ENCODE measurements around the gene ULK1. TPM values are rescaled to one million over a fixed set of nuclear protein-coding genes. Genes with fewer than 3 reads are reported as not detected.
A peak's percentile ranks its signal among the peaks of the same experiment; 100 is the strongest.

Gene ULK1
- total and polyA plus RNA-seq, 3 experiments from 2014 or later: 0.98 to 22.8 (median 18.7) TPM

DNA sequence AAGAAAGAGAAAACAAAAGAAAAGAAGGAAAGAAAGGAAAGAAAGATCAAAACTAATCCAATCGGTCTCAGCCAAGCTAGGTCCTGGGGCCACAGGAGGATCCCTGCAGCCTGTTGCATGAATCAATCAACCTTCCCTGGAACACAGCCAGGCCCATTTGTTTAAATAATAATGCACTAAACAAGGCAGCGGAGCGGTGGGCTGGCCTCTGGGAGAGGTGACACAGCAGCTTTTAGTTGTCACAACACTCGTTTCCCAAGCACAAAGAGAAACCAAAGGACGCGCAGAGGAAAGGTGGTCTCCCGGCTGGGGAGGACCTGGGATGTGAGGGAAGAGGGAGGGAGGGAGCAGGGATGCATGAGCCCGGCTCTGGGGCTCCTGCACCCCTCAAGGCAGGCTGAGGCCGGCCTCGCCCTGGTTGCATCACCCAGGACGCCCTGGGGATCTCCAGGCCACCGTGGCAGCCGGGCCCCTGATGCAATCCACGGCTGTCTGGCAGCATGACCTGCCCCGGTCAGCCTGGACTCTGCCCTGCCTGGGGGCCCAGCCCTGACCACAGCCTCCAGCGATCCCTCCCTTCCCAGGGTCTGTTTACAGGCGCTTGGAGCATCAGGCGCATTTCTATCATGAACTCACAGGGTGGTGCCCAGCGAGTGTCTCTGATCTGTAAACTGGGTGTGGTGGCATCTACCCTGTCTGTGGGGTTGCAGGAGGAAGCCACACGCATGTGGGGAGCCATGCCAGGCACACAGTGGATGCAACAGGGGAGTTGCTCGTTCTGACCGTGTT lies 33.8 kb upstream of the ULK1 start:
- ChIA-PET POLR2A (no interaction called here), CTCF (no interaction called here)
- no peak overlapping the region for H3K4me3 ChIP-seq (ENCODE audit: low read length)
- H3K36me3 ChIP-seq (ENCODE audit: insufficient read depth, low read length): no peaks in the 10 kb centered on the region
- peak overlapping the region in 3 of 8 donors; percentile 17 to 43 (median 24) for H3K27ac Mint-ChIP-seq
- no peak overlapping the region for H3K4me3 Mint-ChIP-seq
- H3K4me1 Mint-ChIP-seq: peaks cover 0 to 8% (median 3%) of the 10 kb centered on the region in 3 donors
- peaks cover 9 to 11% of the 10 kb centered on the region in 2 donors for H3K27me3 Mint-ChIP-seq
- no peaks in the 10 kb centered on the region for H3K9me3 ChIP-seq (ENCODE audit: low read length)
- DNase-seq: no peak
- H3K36me3 Mint-ChIP-seq: no peaks in the 10 kb centered on the region
- no peaks in the 10 kb centered on the region for H3K4me1 ChIP-seq (ENCODE audit: insufficient read depth, low read length)
- H3K9me3 Mint-ChIP-seq: no peaks in the 10 kb centered on the region
- H3K27me3 ChIP-seq (ENCODE audit: insufficient read depth, low read length, poor library complexity, severe bottlenecking): no peaks in the 10 kb centered on the region
- H3K27ac ChIP-seq (ENCODE audit: low read depth, low read length): peak overlapping the region; percentile 43

DNA sequence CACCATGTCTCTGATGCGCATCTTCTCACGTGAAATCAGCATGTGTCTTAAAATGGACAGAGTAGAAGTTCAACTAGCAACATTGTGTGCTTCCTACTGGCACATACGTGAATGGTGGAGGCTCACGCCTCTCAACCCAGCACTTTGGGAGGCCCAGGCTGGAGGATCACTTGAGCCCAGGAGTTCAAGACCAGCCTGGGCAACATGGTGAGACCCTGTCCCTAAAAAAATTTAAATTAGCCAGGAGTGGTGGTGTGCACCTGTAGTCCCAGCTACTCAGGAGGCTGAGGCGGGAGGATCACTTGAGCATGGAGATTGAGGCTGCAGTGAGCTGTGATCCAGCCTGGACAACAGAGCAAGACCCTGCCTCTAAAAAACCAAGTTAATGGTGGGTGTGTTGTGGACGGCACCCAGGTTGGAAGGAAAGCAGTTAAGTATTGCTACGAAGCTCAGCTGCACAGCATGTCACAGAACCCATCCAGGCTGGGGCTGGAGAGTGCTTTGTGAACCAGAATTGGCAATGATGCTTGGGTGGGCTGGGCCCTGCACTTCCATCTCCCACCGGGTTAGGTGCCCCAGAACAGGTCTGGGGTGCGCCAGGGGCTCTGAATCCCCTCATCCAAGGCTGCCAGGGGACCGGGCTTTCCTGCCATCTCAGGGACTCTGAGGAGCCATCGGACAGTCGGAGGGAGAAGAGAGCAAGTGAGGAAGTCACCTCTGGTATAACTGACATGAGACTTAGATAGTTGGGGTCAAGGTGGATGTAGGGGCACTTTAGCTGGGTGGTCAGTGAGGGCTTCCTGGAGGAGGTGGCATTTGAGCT lies 33.0 kb upstream of the ULK1 start:
- Histone ChIP-seq H3K27me3 (ENCODE audit: insufficient read depth, low read length, poor library complexity, severe bottlenecking) (no peaks in the 10 kb centered on the region), H3K27ac (ENCODE audit: low read depth, low read length) (peak overlapping the region; percentile 4), H3K4me1 (ENCODE audit: insufficient read depth, low read length) (no peaks in the 10 kb centered on the region), H3K36me3 (ENCODE audit: insufficient read depth, low read length) (no peaks in the 10 kb centered on the region), H3K9me3 (ENCODE audit: low read length) (no peaks in the 10 kb centered on the region), H3K4me3 (ENCODE audit: low read length) (no peak overlapping the region)
- Mint-ChIP-seq H3K27ac (peak overlapping the region in 3 of 8 donors; percentile 17 to 75 (median 24)), H3K4me3 (no peak overlapping the region), H3K36me3 (no peaks in the 10 kb centered on the region), H3K9me3 (no peaks in the 10 kb centered on the region), H3K27me3 (peaks cover 4 to 9% of the 10 kb centered on the region in 2 donors), H3K4me1 (peaks cover 0 to 8% (median 3%) of the 10 kb centered on the region in 3 donors)
- ChIA-PET POLR2A (no interaction called here), CTCF (no interaction called here)
- DNase-seq: no peak

- Histone ChIP-seq H3K36me3 (ENCODE audit: insufficient read depth, low read length) (no peaks in the 10 kb centered on the region), H3K9me3 (ENCODE audit: low read length) (no peaks in the 10 kb centered on the region), H3K4me3 (ENCODE audit: low read length) (no peak overlapping the region), H3K27ac (ENCODE audit: low read depth, low read length) (no peak overlapping the region), H3K27me3 (ENCODE audit: insufficient read depth, low read length, poor library complexity, severe bottlenecking) (no peaks in the 10 kb centered on the region), H3K4me1 (ENCODE audit: insufficient read depth, low read length) (no peaks in the 10 kb centered on the region)
- peaks cover 0 to 8% (median 3%) of the 10 kb centered on the region in 3 donors for H3K4me1 Mint-ChIP-seq
- CTCF ChIA-PET: no interaction called here
- H3K9me3 Mint-ChIP-seq: no peaks in the 10 kb centered on the region
- no peak overlapping the region for H3K4me3 Mint-ChIP-seq
- peaks cover 4 to 7% of the 10 kb centered on the region in 2 donors for H3K27me3 Mint-ChIP-seq
- no peaks in the 10 kb centered on the region for H3K36me3 Mint-ChIP-seq
- no peak for DNase-seq
- POLR2A ChIA-PET: no interaction called here
- H3K27ac Mint-ChIP-seq: peak overlapping the region in 1 of 8 donors; percentile 16
These were observed 32.4 kb upstream of the ULK1 start for GRCh38 chr12:131862084-131862441.

GRCh38 chr12:131862600-131862993 lies 31.8 kb upstream of the ULK1 start:
- CTCF ChIA-PET: no interaction called here
- Histone ChIP-seq H3K9me3 (ENCODE audit: low read length) (no peaks in the 10 kb centered on the region), H3K4me1 (ENCODE audit: insufficient read depth, low read length) (no peaks in the 10 kb centered on the region), H3K4me3 (ENCODE audit: low read length) (no peak overlapping the region), H3K27me3 (ENCODE audit: insufficient read depth, low read length, poor library complexity, severe bottlenecking) (no peaks in the 10 kb centered on the region), H3K27ac (ENCODE audit: low read depth, low read length) (no peak overlapping the region), H3K36me3 (ENCODE audit: insufficient read depth, low read length) (no peaks in the 10 kb centered on the region)
- DNase-seq: no peak
- no peak overlapping the region for H3K4me3 Mint-ChIP-seq
- POLR2A ChIA-PET: no interaction called here
- H3K27me3 Mint-ChIP-seq: peaks cover 4 to 7% of the 10 kb centered on the region in 2 donors
- H3K27ac Mint-ChIP-seq: no peak overlapping the region
- peaks cover 0 to 8% (median 3%) of the 10 kb centered on the region in 3 donors for H3K4me1 Mint-ChIP-seq
- no peaks in the 10 kb centered on the region for H3K9me3 Mint-ChIP-seq
- no peaks in the 10 kb centered on the region for H3K36me3 Mint-ChIP-seq

GRCh38 chr12:131862994-131863710 lies 31.3 kb upstream of the ULK1 start:
- Mint-ChIP-seq H3K4me3 (no peak overlapping the region), H3K27me3 (peaks cover 2 to 7% of the 10 kb centered on the region in 2 donors), H3K36me3 (no peaks in the 10 kb centered on the region), H3K27ac (no peak overlapping the region), H3K4me1 (peaks cover 0 to 8% (median 3%) of the 10 kb centered on the region in 3 donors), H3K9me3 (no peaks in the 10 kb centered on the region)
- H3K9me3 ChIP-seq (ENCODE audit: low read length): no peaks in the 10 kb centered on the region
- no peak overlapping the region for H3K27ac ChIP-seq (ENCODE audit: low read depth, low read length)
- no peak overlapping the region for H3K4me3 ChIP-seq (ENCODE audit: low read length)
- no peak for DNase-seq
- H3K27me3 ChIP-seq (ENCODE audit: insufficient read depth, low read length, poor library complexity, severe bottlenecking): no peaks in the 10 kb centered on the region
- CTCF ChIA-PET: no interaction called here
- POLR2A ChIA-PET: no interaction called here
- no peaks in the 10 kb centered on the region for H3K36me3 ChIP-seq (ENCODE audit: insufficient read depth, low read length)
- no peaks in the 10 kb centered on the region for H3K4me1 ChIP-seq (ENCODE audit: insufficient read depth, low read length)

- Mint-ChIP-seq H3K27me3 (peaks cover 2 to 3% of the 10 kb centered on the region in 2 donors), H3K9me3 (no peaks in the 10 kb centered on the region), H3K27ac (no peak overlapping the region), H3K4me1 (peaks cover 0 to 8% (median 3%) of the 10 kb centered on the region in 3 donors), H3K4me3 (no peak overlapping the region), H3K36me3 (no peaks in the 10 kb centered on the region)
- no peak overlapping the region for H3K27ac ChIP-seq (ENCODE audit: low read depth, low read length)
- CTCF ChIA-PET: no interaction called here
- H3K9me3 ChIP-seq (ENCODE audit: low read length): no peaks in the 10 kb centered on the region
- no peak for DNase-seq
- no peaks in the 10 kb centered on the region for H3K4me1 ChIP-seq (ENCODE audit: insufficient read depth, low read length)
- no peaks in the 10 kb centered on the region for H3K27me3 ChIP-seq (ENCODE audit: insufficient read depth, low read length, poor library complexity, severe bottlenecking)
- H3K4me3 ChIP-seq (ENCODE audit: low read length): no peak overlapping the region
- no peaks in the 10 kb centered on the region for H3K36me3 ChIP-seq (ENCODE audit: insufficient read depth, low read length)
- POLR2A ChIA-PET: interaction anchor here (0.7 kb wide), 1 partner anchor 25 kb away, joined by 5 read pairs; no protein-coding TSS in a partner anchor
These were observed 30.6 kb upstream of the ULK1 start for GRCh38 chr12:131863711-131864396.

- Histone ChIP-seq H3K4me3 (ENCODE audit: low read length) (no peak overlapping the region), H3K36me3 (ENCODE audit: insufficient read depth, low read length) (no peaks in the 10 kb centered on the region), H3K9me3 (ENCODE audit: low read length) (no peaks in the 10 kb centered on the region), H3K4me1 (ENCODE audit: insufficient read depth, low read length) (no peaks in the 10 kb centered on the region), H3K27me3 (ENCODE audit: insufficient read depth, low read length, poor library complexity, severe bottlenecking) (no peaks in the 10 kb centered on the region), H3K27ac (ENCODE audit: low read depth, low read length) (no peak overlapping the region)
- H3K9me3 Mint-ChIP-seq: no peaks in the 10 kb centered on the region
- H3K36me3 Mint-ChIP-seq: no peaks in the 10 kb centered on the region
- H3K27me3 Mint-ChIP-seq: peaks cover 2 to 3% of the 10 kb centered on the region in 2 donors
- peaks cover 0 to 8% (median 3%) of the 10 kb centered on the region in 3 donors for H3K4me1 Mint-ChIP-seq
- DNase-seq: no peak
- H3K4me3 Mint-ChIP-seq: no peak overlapping the region
- no peak overlapping the region for H3K27ac Mint-ChIP-seq
- POLR2A ChIA-PET: interaction anchor here (0.7 kb wide), 1 partner anchor 24 kb away, joined by 5 read pairs; no protein-coding TSS in a partner anchor
- CTCF ChIA-PET: no interaction called here
These were observed 30.0 kb upstream of the ULK1 start for GRCh38 chr12:131864469-131864868.
